Caco-2 (cell line): ENCODE results near the gene BAK1. TPM values are rescaled to one million over a fixed set of nuclear protein-coding genes. Genes with fewer than 3 reads are reported as not detected.

Source experiments
- BruUV-seq: library from RNA; stranded (reverse); fragments of 400-500 nt; replicated peaks from 2 replicates; lab custom pipeline; 2021; lab: Mats Ljungman, UMichigan
- CTCF ChIA-PET: fragments of 300-600 bp; sonication (Branson Sonifier 250); formaldehyde crosslinking; loops from one replicate; lab custom pipeline; 2022; ENCODE audit warnings: antibody characterized with exemption; lab: Charles Lee
- POLR2A ChIA-PET: fragments of 300-600 bp; sonication (Branson Sonifier 250); formaldehyde crosslinking; loops from one replicate; lab custom pipeline; 2022; ENCODE audit warnings: antibody characterized with exemption; lab: Charles Lee
- DNase-seq, 2 experiments: peaks; one replicate each; pipeline versions ENCODE4 v3.0.0 to v3.0.0-alpha.2; 2020 to 2022
- H3K27me3 ChIP-seq: replicated peaks from 2 replicates; pipeline ENCODE4 v1.6.0; 2011; ENCODE audit warnings: low read length; ENCODE audit not compliant: control insufficient read depth, insufficient read depth
- H3K36me3 ChIP-seq: 2 replicates; pipeline ENCODE4 v1.5.1; 2011; ENCODE audit warnings: low read length; ENCODE audit not compliant: control insufficient read depth, insufficient read depth
- H3K4me1 ChIP-seq: fragments of 250-450 bp; sonication (Bioruptor Pico); 2 replicates; pipeline ENCODE4 v1.5.1; 2020; ENCODE audit warnings: mild to moderate bottlenecking
- H3K4me3 ChIP-seq: 2 replicates; pipeline ENCODE4 v1.5.1; 2011; ENCODE audit warnings: low read depth, mild to moderate bottlenecking, control low read depth, low read length
- H3K9me3 ChIP-seq: fragments of 250-450 bp; sonication (Bioruptor Pico); 2 replicates; pipeline ENCODE4 v1.5.1; 2020; ENCODE audit warnings: mild to moderate bottlenecking, moderate library complexity
- H3K27ac Mint-ChIP-seq: one replicate; pipeline ENCODE4 v1.8.0; 2022; ENCODE audit warnings: mixed read lengths; ENCODE audit not compliant: unreplicated experiment
- H3K27me3 Mint-ChIP-seq: one replicate; pipeline ENCODE4 v1.8.0; 2022; ENCODE audit warnings: mixed read lengths; ENCODE audit not compliant: insufficient read depth, unreplicated experiment
- H3K36me3 Mint-ChIP-seq: one replicate; pipeline ENCODE4 v1.8.0; 2022; ENCODE audit warnings: mild to moderate bottlenecking, mixed read lengths; ENCODE audit not compliant: insufficient read depth, unreplicated experiment
- H3K4me1 Mint-ChIP-seq: one replicate; pipeline ENCODE4 v1.8.0; 2022; ENCODE audit warnings: low read depth, mixed read lengths; ENCODE audit not compliant: unreplicated experiment
- H3K4me3 Mint-ChIP-seq: one replicate; pipeline ENCODE4 v1.8.0; 2022; ENCODE audit warnings: mild to moderate bottlenecking, moderate library complexity, mixed read lengths; ENCODE audit not compliant: unreplicated experiment
- H3K9me3 Mint-ChIP-seq: one replicate; pipeline ENCODE4 v1.8.0; 2022; ENCODE audit warnings: mixed read lengths; ENCODE audit not compliant: unreplicated experiment
- intact Hi-C: fragments of 100-400 bp; cut with micrococcal nuclease; formaldehyde crosslinking; loops from one replicate; pipeline ENCODE4 v1.10.0; 2022; ENCODE audit not compliant: unreplicated experiment
- total RNA-seq: library from RNA; stranded (reverse); gene quantifications from 2 replicates; pipeline ENCODE4 v1.2.3, GENCODE V29; 2022
- TF ChIP-seq, protein P1 (sequence below), 2 experiments: fragments of 200-600 bp in 1 of 2; IDR thresholded peaks; 1 replicate in 1 of 2; 2 replicates in 1 of 2; pipeline versions ENCODE4 v1.5.1 to v1.8.0; 2011 to 2022; ENCODE audit warnings: antibody characterized with exemption in 1 of 2, control low read depth in 1 of 2, inconsistent platforms in 1 of 2, low read depth in 1 of 2, low read length in 1 of 2, mild to moderate bottlenecking in 1 of 2, moderate library complexity in 1 of 2; ENCODE audit not compliant: insufficient read depth in 1 of 2, severe bottlenecking in 1 of 2, unreplicated experiment in 1 of 2

Gene BAK1
- total RNA-seq, 1 experiment from 2014 or later: 29.4 TPM

DNA sequence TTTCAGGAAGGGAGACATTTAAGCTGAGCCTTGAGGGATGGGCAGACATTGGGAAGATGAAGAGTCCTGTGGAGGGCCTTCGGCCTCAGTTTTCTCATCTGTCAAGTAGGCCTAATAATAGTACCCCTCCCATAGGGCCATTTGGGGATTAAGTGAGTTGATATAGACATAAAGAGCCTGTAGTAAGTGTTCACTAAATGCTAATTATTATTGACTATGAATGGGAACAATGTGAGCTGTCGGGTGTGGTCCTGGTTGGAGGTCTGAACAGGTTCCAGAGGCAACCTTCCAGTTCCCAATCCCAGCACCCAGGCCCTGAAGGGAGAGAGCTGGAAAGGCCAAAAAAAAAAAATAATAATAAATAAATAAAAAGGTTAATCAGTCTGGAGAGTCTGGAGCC is 26.6 kb upstream of the BAK1 start:
- peaks cover 13% of the 10 kb centered on the region for H3K4me1 ChIP-seq
- Mint-ChIP-seq H3K4me3 (no peak overlapping the region), H3K9me3 (peaks cover 10% of the 10 kb centered on the region), H3K4me1 (peaks cover 8% of the 10 kb centered on the region), H3K36me3 (no peaks in the 10 kb centered on the region), H3K27me3 (no peaks in the 10 kb centered on the region), H3K27ac (no peak overlapping the region)
- H3K4me3 ChIP-seq: no peak overlapping the region
- no peaks in the 10 kb centered on the region for H3K36me3 ChIP-seq
- no TSS peak for BruUV-seq
- H3K27me3 ChIP-seq: no peaks in the 10 kb centered on the region
- intact Hi-C loops: no loop called here
- no peak for DNase-seq
- ChIA-PET CTCF (no interaction called here), POLR2A (interaction anchor here (0.7 kb wide), 1 partner anchor 9 kb away, joined by 4 read pairs; no protein-coding TSS in a partner anchor)
- TF ChIP-seq, protein P1, sequence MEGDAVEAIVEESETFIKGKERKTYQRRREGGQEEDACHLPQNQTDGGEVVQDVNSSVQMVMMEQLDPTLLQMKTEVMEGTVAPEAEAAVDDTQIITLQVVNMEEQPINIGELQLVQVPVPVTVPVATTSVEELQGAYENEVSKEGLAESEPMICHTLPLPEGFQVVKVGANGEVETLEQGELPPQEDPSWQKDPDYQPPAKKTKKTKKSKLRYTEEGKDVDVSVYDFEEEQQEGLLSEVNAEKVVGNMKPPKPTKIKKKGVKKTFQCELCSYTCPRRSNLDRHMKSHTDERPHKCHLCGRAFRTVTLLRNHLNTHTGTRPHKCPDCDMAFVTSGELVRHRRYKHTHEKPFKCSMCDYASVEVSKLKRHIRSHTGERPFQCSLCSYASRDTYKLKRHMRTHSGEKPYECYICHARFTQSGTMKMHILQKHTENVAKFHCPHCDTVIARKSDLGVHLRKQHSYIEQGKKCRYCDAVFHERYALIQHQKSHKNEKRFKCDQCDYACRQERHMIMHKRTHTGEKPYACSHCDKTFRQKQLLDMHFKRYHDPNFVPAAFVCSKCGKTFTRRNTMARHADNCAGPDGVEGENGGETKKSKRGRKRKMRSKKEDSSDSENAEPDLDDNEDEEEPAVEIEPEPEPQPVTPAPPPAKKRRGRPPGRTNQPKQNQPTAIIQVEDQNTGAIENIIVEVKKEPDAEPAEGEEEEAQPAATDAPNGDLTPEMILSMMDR (IDR thresholded peaks at IDR 0.05; ENCODE audit: insufficient read depth in 1 of 2, low read depth in 1 of 2, low read length in 1 of 2, severe bottlenecking in 1 of 2, unreplicated experiment in 1 of 2): no peak
- no peaks in the 10 kb centered on the region for H3K9me3 ChIP-seq

DNA sequence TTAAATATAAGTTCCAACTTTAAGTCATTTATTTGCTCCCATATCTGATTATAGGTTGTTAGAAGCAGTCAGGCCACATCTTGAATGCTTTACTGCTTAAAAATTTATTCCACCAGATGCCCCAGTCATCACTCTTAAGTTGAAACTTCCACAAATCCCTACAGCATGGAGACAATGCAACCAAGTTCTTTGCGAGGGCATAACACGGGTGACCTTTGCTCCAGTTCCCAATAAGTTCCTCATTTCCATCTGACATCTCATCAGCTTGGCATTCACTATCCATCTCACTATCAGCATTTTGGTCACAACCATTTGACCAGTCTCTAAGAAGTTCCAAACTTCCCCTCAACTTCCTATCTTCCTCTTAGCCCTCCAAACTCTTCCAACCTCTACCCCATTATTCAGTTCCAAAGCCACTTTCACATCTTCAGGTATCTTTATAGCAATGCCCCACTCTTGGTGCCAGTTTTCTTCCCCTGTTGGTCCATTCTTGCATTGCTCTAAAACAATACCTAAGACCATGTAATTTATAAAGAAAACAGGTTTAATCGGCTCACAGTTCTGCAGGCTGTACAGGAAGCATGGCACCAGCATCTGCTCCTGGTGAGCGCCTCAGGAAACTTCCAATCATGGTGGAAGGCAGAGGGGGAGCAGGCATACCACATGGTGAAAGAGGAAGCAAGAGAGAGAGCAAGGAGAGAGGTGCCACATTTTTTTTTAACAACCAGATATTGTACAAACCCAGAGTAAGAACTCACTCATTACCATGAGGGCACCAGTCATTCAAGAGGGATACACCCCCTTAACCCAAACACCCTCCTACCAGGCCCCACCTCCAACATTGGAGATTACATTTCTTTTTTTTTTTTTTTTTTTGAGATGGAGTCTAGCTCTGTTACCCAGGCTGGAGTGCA is 25.1 kb upstream of the BAK1 start:
- Mint-ChIP-seq H3K4me3 (no peak overlapping the region), H3K27me3 (no peaks in the 10 kb centered on the region), H3K36me3 (no peaks in the 10 kb centered on the region), H3K27ac (no peak overlapping the region), H3K4me1 (peaks cover 5% of the 10 kb centered on the region), H3K9me3 (peaks cover 10% of the 10 kb centered on the region)
- no TSS peak for BruUV-seq
- Histone ChIP-seq H3K9me3 (no peaks in the 10 kb centered on the region), H3K4me3 (no peak overlapping the region), H3K27me3 (no peaks in the 10 kb centered on the region), H3K36me3 (no peaks in the 10 kb centered on the region), H3K4me1 (peaks cover 4% of the 10 kb centered on the region)
- TF ChIP-seq, protein P1 (IDR thresholded peaks at IDR 0.05; ENCODE audit: insufficient read depth in 1 of 2, low read depth in 1 of 2, low read length in 1 of 2, severe bottlenecking in 1 of 2, unreplicated experiment in 1 of 2): no peak
- CTCF ChIA-PET: no interaction called here
- intact Hi-C loops: no loop called here
- no peak for DNase-seq
- POLR2A ChIA-PET: no interaction called here

DNA sequence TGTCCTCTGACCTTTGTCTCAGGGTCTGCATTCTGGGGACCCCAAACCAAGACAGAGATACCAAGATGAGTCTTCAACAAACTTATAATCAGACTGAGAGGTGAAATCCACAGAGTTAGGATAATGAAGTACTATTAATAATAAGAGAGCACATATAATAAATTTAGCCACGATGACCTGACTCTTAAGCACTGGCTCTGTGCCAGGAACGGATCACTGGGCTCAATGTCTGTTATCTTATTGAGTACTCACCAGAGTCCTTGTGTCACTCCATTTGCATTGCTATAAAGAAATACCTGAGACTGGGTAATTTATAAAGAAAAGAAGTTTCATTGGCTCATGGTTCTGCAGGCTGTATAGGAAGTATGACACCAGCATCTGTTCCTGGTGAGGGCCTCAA is 22.1 kb upstream of the BAK1 start:
- no peak overlapping the region for H3K27ac Mint-ChIP-seq
- DNase-seq: no peak
- no peaks in the 10 kb centered on the region for H3K27me3 Mint-ChIP-seq
- H3K4me3 ChIP-seq: no peak overlapping the region
- H3K36me3 Mint-ChIP-seq: no peaks in the 10 kb centered on the region
- intact Hi-C loops: no loop called here
- H3K36me3 ChIP-seq: no peaks in the 10 kb centered on the region
- H3K4me3 Mint-ChIP-seq: no peak overlapping the region
- ChIA-PET CTCF (no interaction called here), POLR2A (no interaction called here)
- H3K27me3 ChIP-seq: no peaks in the 10 kb centered on the region
- no peaks in the 10 kb centered on the region for H3K4me1 Mint-ChIP-seq
- TF ChIP-seq, protein P1 (IDR thresholded peaks at IDR 0.05; ENCODE audit: insufficient read depth in 1 of 2, low read depth in 1 of 2, low read length in 1 of 2, severe bottlenecking in 1 of 2, unreplicated experiment in 1 of 2): no peak
- H3K9me3 Mint-ChIP-seq: peaks cover 10% of the 10 kb centered on the region
- no TSS peak for BruUV-seq
- no peaks in the 10 kb centered on the region; the same call in 1 of the 2 replicates for H3K4me1 ChIP-seq
- H3K9me3 ChIP-seq: no peaks in the 10 kb centered on the region
